Measurements from ENCODE around the gene LIFR. TPM values are rescaled to one million over a fixed set of nuclear protein-coding genes. Genes with fewer than 3 reads are reported as not detected.

LIFR gene
- total RNA-seq, 6 experiments from 2014 or later: 4.7 to 7.1 (median 5.4) TPM

DNA sequence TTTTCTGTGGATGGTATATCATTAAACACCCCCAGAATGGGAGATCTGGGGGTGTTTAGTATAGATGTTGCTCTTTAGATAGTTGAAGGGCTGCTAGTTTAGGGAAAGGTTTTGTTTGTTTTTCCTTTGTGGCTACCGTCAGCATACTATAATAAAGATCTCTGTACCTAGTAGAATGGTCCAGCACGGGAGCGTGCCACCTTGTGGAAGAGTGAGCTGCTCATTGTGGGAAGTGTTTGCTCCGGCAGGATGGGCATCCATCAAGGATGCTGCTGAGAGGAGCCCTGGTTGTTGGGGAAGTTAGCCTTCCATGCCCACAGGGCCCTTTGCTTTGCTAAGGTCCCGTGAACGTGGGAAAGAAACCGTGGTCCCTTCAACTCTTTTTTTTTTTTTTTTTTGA, 113.1 kb downstream of the LIFR start:
- peaks cover 12% of the 10 kb centered on the region; the same call in 1 of the 2 replicates for H3K4me1 Mint-ChIP-seq (ENCODE audit: low read depth)

DNA sequence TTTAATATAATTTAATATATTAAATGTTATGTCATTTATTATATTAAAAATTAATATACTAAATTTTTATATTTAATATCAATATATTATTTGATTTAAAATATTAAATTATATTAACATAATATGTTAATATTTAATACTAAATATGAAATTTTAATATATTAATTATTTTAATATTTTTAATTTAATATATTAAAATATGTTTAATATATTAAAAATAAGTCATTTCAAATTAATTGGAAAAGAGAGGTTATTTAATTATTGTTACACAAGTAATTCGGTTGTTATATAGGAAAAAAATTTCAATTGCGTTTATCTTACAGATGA, 114.2 kb downstream of the LIFR start:
- Mint-ChIP-seq H3K27ac (no peak overlapping the region), H3K36me3 (ENCODE audit: low read depth) (no peaks in the 10 kb centered on the region), H3K27me3 (ENCODE audit: insufficient read depth) (peaks cover 14% of the 10 kb centered on the region), H3K9me3 (no peaks in the 10 kb centered on the region), H3K4me3 (no peak overlapping the region), H3K4me1 (ENCODE audit: low read depth) (peaks cover 12% of the 10 kb centered on the region; the same call in 1 of the 2 replicates)
- DNase-seq: no peak
- TF ChIP-seq, protein P1, sequence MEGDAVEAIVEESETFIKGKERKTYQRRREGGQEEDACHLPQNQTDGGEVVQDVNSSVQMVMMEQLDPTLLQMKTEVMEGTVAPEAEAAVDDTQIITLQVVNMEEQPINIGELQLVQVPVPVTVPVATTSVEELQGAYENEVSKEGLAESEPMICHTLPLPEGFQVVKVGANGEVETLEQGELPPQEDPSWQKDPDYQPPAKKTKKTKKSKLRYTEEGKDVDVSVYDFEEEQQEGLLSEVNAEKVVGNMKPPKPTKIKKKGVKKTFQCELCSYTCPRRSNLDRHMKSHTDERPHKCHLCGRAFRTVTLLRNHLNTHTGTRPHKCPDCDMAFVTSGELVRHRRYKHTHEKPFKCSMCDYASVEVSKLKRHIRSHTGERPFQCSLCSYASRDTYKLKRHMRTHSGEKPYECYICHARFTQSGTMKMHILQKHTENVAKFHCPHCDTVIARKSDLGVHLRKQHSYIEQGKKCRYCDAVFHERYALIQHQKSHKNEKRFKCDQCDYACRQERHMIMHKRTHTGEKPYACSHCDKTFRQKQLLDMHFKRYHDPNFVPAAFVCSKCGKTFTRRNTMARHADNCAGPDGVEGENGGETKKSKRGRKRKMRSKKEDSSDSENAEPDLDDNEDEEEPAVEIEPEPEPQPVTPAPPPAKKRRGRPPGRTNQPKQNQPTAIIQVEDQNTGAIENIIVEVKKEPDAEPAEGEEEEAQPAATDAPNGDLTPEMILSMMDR (IDR thresholded peaks at IDR 0.05): no peak

More for the DNA sequence above, 113.1 kb downstream of the LIFR start:
- no peaks in the 10 kb centered on the region for H3K36me3 Mint-ChIP-seq (ENCODE audit: low read depth)
- TF ChIP-seq, protein P1 (IDR thresholded peaks at IDR 0.05): no peak
- H3K4me3 Mint-ChIP-seq: no peak overlapping the region
- no peak for DNase-seq
- peaks cover 14% of the 10 kb centered on the region; the same call in 1 of the 2 replicates for H3K27me3 Mint-ChIP-seq (ENCODE audit: insufficient read depth)
- no peak overlapping the region for H3K27ac Mint-ChIP-seq
- H3K9me3 Mint-ChIP-seq: no peaks in the 10 kb centered on the region

DNA sequence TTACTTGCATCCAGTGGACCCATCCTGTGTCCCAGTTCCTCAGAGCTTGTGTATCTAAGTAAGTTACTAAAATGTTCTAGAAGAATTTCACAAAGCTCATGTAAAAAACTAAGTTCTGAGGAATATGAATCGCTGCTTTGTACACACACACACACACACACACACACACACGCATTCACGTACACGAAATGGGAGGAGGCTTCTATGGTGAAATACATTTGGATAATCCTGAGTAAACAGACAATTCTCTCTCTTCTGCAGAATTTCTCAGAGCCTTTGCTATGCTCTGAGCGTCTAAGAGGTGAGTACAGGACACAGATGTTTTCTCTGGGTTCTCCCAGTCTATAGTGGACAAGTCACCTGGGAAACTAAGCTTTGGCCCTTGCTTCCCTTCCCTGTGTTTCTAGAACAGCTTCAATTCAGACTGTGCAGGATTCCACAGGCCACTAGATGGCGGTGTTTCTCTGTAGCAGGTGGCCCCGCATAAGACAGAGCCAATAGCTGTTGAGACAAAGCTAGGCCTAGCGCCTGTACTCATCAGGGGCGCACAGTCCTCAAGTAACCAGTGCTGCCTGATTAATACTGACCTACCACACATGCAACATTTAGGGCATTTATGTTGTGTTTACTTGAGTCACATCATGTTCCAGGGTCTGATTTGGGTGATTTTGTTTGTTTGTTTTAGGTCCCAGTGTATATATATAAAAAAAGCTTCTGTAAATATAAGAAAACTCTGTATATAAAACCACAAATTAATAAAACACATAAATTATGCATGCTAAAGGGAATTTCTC, 114.8 kb downstream of the LIFR start:
- H3K4me3 Mint-ChIP-seq: no peak overlapping the region
- TF ChIP-seq, protein P1 (IDR thresholded peaks at IDR 0.05): peak; percentile 98
- no peaks in the 10 kb centered on the region for H3K36me3 Mint-ChIP-seq (ENCODE audit: low read depth)
- peaks cover 14% of the 10 kb centered on the region for H3K27me3 Mint-ChIP-seq (ENCODE audit: insufficient read depth)
- H3K9me3 Mint-ChIP-seq: no peaks in the 10 kb centered on the region
- H3K27ac Mint-ChIP-seq: no peak overlapping the region
- peaks cover 12% of the 10 kb centered on the region for H3K4me1 Mint-ChIP-seq (ENCODE audit: low read depth)
- DNase-seq: peak; percentile 88

DNA sequence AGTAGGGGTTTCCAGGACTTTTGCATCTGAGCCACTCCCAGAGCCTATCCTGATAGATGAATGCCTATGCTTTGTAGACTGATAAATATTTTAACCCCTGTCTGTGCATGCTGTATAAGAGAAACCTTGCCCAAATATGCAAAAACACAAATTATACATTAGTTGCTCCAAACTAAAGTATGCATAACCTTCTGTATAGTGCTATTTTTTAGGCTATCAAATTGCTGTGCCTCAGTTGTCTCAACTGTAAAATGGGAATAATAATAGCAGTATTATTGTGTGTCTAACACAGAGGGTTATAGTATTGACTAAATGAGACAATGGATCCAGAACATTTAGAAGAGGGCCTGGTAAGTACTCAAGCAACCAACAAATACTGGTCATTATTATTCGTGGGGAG, 117.7 kb downstream of the LIFR start:
- no peak for DNase-seq
- no peaks in the 10 kb centered on the region for H3K36me3 Mint-ChIP-seq (ENCODE audit: low read depth)
- H3K9me3 Mint-ChIP-seq: no peaks in the 10 kb centered on the region
- TF ChIP-seq, protein P1 (IDR thresholded peaks at IDR 0.05): no peak
- peaks cover 15% of the 10 kb centered on the region for H3K27me3 Mint-ChIP-seq (ENCODE audit: insufficient read depth)
- H3K4me3 Mint-ChIP-seq: no peak overlapping the region
- H3K4me1 Mint-ChIP-seq (ENCODE audit: low read depth): peaks cover 26% of the 10 kb centered on the region
- no peak overlapping the region for H3K27ac Mint-ChIP-seq

DNA sequence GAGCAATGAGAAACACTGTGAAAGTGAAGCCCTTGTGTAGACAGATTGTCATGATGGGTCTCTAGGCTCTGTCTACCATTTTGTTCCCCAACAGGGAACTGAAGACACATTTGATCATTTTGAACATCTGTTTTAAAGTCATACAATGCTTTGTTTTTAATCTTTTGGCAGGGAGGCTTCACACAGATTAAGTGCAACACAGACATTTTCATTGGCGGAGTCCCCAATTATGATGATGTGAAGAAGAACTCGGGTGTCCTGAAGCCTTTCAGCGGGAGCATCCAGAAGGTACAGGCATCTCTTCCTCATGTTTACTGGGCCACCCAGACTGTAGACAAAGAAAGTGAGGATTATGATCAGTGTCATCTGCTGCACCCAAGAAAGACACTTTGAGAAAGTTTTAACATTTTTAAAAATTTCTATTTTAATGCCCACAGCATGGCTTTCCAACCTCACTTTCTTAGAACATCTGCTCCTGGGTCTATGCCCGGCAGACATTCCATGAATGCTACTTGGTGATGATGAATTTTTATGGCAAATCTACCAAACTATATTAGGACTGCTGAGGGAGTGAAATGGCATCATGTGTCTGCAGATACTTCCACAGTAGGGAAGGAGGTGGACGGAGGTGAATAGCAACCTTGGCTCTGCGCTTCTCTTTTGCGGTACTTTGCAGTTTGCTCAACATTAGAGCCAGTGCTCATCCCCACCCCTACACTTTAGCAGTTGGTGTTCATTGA, 121.3 kb downstream of the LIFR start:
- DNase-seq: peak; percentile 40
- no peak overlapping the region for H3K4me3 Mint-ChIP-seq
- H3K27ac Mint-ChIP-seq: no peak overlapping the region
- H3K9me3 Mint-ChIP-seq: no peaks in the 10 kb centered on the region
- H3K36me3 Mint-ChIP-seq (ENCODE audit: low read depth): no peaks in the 10 kb centered on the region
- H3K4me1 Mint-ChIP-seq (ENCODE audit: low read depth): peaks cover 34% of the 10 kb centered on the region
- TF ChIP-seq, protein P1 (IDR thresholded peaks at IDR 0.05): no peak
- H3K27me3 Mint-ChIP-seq (ENCODE audit: insufficient read depth): peaks cover 23% of the 10 kb centered on the region
